Stimulated activated CD8-positive, alpha-beta memory T cell treated with anti-CD3 and anti-CD28 coated beads, Interleukin-12 subunit alpha, Interleukin-12 subunit beta, amount 100 ng/mL, for 24 hours (primary cell): ENCODE measurements around the gene ACSM6.
"Not testable (repeated sequence)": the region's sequence is repeated elsewhere in the genome, so short reads cannot be mapped to it uniquely, and the experiment has no call there.

Experiments
- DNase-seq: peaks from one replicate; pipeline ENCODE4 v3.0.0-alpha.2; 2020; ENCODE audit errors: extremely low read depth

Gene ACSM6, protein sequence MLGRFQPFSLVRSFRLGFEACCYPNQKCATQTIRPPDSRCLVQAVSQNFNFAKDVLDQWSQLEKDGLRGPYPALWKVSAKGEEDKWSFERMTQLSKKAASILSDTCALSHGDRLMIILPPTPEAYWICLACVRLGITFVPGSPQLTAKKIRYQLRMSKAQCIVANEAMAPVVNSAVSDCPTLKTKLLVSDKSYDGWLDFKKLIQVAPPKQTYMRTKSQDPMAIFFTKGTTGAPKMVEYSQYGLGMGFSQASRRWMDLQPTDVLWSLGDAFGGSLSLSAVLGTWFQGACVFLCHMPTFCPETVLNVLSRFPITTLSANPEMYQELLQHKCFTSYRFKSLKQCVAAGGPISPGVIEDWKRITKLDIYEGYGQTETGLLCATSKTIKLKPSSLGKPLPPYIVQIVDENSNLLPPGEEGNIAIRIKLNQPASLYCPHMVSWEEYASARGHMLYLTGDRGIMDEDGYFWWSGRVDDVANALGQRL

DNA sequence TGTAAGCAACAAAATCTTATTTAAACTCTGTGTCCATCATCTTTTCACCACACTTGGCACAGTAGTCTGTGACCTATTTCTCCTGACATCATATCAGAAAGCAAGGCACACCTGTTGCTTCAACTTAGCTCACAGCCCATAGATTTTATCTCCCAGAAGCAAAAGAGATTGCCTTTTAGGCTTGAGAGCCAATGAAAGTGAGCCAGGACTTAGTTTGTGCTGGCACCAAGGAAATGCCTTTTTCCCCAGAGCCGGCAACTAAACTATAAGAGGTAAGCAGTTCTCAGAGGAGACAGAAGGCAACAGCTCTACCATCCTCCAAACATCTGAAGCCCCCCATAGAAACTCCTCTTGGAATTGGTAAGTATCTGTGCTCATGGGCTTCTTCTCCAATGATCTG lies at the start of gene ACSM6:
Gene ACSM6, plus strand, starts transcription at position 295 of the 400 bp plus-strand sequence. CDS start 248 bp downstream, outside the sequence.
- no peak for DNase-seq

DNA sequence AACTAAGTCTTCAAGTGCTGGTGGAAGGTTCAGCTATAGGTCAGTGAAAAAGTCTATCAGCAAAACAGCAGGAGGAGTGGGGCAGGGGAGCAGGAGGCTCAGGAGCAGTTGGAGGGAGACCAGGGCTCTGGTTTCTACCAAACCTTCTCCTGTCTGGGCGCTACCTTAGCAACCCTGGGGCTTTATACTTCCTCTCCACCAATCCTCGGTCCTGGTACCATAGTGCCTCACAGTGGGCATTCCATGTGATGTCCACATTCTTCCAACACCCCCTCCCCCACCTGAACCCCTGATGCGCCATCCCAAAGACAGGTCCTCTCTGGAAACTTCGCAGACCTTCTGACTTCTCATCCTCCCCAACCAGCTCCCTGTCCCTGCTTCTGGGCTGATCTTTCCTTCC lies 25.3 kb upstream of the ACSM6 start:
- DNase-seq, result no peak

DNA sequence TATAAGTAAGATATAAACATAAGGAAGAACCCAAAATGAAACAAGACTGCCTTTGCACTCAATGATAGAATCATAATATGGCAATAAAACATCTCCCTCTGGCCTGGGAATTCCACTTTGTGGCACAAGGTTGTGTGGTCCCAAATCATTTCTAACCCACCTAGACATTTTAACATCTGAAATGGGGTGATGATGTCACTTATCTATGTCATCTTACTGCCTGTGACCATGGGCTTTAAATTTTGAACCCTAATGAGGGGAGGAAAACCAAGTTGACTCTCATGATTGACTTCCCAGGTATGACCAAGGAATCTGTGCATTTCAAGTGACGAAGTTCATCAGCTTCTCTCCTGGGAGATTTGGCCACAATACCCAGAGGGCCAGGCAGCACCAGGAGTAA lies 24.5 kb upstream of the ACSM6 start:
- DNase-seq, result no peak

DNA sequence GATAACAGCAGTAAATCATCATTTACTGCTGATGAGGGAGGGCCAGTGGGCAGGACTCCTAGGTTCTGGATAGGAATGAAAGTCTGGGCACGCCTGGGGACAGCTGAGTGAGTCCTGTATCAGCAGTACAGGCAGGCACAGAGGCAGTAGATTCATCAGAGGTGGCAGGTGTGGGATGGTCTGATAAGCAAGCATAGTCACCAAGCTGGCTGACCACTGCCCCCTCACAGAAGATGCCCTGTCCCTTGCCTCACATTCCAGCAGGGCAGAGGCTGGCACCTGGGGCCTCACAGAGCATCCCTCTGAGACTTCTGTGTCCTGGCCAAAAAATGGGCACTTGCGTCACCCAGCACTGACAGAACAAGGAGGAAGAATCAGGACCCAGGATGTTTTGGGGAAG lies 23.2 kb upstream of the ACSM6 start:
- DNase-seq, result no peak

DNA sequence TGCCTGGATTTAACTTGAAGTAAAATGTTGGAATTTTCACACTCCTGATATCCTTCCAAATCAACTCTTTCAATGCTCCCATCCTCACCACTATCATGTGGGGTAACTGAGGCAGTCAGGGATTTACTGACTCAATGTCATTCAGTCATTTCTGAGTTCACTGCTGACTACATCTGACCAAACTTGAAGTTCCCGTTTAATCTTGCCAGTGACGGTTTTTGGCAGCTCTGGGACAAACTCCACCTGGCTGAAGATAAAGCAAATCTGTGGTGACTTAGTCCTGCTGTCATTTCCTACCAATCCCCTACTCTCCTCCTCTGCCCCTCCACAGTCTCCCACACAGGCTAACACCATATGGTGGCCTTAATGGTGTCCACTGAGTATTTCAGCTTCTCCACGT lies 22.7 kb upstream of the ACSM6 start:
- no peak for DNase-seq

DNA sequence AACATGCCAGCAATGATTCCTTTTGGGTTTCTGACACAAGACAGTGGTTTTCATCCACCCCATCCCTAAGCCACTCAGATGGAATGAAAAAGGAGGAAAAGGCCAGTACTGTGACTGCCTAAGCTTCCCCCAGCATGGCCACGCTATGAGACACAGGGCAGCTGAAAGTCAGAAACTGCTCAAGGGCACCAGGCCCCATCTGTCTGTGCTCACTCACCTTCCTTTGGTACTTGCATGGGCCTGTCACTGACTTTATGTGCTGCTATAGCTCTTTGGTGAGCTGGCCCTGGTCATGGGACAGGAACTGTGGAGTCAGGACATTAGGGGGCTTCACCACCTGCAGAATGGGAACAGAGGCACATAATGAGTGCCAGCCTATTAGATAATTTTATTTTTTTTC lies 21.2 kb upstream of the ACSM6 start:
- no peak for DNase-seq

DNA sequence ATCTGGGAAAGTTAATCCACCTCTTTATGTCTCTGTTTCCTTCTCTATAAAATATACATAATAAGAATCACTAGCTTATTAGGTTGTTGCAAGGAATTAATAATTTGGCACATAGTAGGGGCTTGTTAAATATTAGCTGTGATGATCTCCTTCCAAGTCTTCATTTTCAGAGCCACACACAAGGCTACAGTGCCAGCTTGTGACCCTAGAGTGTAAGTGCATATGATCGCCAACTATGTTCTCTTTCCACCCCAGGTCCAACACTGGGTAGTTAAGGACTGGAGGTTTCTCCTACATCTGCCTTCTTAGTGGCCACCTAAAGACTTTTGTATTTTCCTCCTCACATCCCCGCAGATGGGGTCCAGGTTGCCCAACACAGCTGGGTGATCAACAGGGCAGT lies 17.9 kb upstream of the ACSM6 start:
- DNase-seq, result no peak

DNA sequence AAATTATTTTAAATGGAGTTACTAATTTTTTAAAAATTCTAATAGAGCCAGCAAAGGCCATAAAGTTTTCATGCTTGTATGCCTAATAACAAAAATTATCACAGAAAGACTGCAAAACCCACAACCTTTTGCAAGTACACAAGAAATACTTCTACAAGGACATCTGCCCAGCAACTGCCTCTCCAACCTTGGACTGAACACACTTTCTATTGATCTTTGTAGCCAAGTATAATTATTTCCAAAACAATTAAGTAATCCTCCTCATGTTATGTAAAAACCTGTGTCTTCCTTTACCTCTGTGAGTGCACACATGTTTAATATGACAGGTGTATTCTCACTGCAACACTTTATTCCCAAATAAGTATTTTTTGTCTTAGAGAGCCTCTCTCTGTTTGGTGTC lies 16.6 kb upstream of the ACSM6 start:
- no peak for DNase-seq

DNA sequence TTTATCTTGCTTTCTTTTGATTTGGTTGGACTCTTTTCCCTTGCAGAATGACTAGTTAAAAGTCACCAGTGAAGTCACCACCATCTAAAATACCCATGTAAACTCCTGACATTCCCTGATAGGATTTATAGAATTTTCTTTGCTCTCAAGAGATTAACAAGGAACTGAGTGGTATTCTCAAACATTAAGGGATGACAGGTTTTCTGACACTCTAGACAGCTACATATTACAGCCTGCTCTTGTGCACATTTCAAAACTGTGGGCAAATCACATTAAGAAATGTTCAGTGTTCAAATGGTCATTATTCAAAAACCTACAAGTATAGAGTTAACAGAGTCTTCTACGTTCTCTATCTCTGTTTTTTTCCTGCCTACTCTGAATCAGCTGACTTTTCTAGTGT lies 15.8 kb upstream of the ACSM6 start:
- DNase-seq, result no peak

DNA sequence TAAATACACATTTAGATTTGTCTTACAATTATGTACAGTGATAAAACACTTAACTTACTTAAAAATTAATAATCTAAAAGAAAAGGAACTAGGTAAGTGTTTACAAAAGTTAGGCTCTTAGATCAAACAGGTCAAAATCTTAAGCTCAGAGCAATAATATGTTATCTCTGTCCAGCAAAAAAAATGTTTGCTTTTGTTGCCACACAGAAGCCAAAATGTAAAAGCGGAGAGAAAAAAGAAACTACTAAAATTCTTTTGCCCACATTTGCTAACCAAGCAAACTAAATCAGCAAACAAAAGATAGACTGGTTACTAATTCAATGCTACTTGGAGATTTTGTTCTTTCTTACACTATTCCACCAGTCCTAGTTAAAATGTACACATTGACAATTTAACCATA lies 15.2 kb upstream of the ACSM6 start:
- no peak for DNase-seq

DNA sequence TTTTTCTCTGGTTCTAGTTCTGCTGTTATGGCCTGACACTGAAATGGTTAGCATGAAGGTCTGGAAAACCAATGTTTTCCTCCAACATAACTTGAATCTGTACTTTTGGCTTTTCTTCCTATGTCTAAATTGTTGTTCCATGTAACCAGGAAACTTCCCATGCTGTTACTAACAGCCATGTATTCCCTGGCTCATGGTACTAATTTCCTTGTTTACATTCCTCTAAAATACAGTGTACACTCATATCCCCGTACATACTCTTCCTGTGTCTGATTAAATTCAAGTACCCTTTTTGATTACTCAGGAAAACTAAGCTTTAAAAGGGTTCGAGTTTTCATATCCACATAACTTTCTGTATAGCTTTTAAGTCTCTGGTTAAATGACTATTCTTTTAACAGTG lies 12.3 kb upstream of the ACSM6 start:
- DNase-seq, result no peak

DNA sequence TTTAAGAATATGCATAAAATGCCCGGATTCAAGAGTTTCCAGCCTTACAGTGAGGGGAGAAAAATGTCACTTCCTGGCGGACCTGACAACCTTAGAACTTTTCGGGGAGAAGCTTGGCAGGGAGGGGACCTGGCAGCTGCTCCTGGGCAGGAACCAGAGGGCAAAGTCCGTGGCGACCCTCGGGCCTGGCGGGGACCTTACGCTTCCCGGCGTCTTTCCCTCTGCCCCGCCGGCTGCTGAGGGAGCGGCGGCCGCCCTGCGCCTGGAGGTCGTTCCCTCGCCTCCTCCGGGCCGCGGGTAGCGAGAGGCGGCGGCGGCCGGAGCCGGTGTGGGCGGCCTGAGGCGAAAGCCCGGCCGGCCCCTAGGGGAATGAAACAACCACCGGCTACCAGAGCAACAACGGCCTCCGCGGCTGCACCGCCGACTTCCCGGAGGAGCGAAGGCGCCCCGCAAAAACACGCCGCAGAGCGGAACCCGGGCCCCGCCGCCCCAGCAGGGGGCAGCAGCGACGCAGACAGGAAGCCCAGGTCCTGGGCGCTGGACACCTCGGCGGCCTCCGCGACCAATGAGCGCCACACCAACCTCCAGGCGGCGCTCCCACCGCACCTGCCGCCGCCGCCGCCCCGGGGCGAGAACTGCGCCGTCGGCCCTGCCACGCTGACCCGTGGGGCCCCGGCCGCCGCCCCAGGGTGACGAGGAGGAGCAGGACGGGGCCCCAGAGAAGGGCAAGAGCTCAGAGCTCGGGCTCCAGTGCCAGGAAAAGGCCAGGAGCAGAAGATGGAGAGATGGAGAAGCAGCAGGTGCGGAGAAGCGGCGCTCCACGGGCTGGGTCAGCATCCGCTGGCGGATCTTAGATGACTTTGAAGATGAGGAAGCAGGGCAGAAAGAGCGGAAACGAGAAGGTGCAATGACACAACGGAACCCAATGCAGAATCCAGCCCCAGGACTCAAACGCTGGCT lies 10.5 kb upstream of the ACSM6 start:
- peak; percentile 15 for DNase-seq

DNA sequence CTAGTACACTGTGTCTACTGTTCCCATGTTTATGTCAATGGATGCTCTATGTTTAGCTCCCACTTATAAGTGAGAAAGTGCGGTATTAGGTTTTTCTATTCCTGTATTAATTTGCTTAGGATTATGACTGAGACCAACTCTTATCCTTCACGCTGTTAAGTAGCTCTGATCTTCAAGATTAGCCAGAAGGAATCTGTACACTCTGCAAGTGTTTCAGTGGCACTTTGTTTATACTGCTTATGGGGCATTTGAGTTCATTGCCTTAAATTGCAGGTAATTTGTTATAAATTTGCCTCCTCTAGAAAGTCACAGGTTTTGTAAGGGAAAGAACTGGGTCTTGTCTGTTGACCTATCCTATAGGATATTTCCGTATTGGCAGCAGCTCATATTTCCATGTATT lies 6.4 kb upstream of the ACSM6 start:
- no peak for DNase-seq

DNA sequence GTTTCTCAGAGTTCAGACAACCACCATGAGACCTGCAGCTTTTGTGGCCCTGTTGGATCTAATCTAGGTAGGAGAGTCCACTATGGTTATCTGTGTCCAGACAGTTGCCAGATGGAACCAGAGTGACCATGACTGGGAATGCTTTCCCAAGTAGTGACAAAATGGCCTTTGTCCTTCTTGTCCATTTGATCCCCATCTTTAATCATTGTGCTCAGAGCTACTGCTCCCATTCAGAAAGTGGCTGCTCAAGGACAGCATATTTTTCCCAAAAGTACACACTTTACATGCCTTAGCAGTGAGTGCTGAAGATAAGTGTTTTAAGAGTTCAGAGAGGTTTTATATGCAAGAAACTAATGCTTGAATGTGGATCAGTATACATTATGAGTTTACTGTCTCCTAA lies 5.4 kb upstream of the ACSM6 start:
- no peak for DNase-seq

DNA sequence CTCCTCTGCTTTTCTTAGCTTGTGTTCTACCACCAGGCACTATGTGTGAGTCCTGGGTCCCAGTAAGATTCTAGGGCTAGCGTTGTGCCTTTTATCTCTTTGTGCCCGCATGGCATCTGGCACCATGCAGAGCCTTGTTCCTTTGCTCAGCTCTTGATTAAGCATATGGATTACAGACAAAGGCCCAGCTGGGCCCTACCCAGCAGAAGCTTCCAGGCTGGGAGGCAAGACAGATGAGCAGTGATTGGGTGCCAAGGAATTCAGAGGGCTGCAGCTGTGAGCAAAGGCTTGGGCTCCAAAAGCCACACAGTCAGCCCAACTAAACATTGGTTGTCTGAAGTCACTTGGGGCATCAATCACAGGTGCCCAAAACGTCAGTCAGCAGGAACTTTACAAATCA lies 2.0 kb downstream of the ACSM6 start:
- no peak for DNase-seq

DNA sequence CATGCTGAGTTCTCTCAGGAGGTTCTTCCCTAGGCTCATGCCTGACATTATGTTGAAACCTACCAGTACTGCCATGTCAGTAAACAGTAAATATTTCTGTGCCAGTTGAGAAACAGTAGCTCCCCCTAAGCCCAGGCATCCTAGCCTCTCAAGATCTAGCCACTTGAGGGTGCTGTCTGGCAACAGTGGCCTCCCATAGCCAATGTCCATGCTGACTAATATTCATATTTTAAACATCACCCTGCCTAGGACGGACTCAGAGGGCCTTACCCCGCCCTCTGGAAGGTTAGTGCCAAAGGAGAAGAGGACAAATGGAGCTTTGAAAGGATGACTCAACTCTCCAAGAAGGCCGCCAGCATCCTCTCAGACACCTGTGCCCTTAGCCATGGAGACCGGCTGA lies 7.7 kb downstream of the ACSM6 start:
- no peak for DNase-seq

DNA sequence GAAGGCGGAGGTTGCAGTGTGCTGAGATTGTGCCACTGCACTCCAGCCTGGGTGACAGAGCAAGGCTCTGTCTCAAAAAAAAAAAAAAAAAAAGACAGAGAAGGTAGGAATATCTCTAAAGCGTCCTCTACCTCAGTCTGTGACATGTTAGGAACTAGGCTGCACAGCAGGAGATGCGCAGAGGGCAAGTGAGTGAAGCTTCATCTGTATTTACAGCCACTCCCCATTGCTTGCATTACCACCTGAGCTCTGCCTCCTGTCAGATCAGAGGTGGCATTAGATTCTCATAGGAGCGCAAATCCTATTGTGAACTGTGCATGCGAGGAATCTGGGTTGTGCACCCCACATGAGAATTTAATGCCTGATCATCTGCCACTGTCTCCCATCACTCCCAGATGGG lies 8.8 kb downstream of the ACSM6 start:
- not testable (repeated sequence) for DNase-seq

DNA sequence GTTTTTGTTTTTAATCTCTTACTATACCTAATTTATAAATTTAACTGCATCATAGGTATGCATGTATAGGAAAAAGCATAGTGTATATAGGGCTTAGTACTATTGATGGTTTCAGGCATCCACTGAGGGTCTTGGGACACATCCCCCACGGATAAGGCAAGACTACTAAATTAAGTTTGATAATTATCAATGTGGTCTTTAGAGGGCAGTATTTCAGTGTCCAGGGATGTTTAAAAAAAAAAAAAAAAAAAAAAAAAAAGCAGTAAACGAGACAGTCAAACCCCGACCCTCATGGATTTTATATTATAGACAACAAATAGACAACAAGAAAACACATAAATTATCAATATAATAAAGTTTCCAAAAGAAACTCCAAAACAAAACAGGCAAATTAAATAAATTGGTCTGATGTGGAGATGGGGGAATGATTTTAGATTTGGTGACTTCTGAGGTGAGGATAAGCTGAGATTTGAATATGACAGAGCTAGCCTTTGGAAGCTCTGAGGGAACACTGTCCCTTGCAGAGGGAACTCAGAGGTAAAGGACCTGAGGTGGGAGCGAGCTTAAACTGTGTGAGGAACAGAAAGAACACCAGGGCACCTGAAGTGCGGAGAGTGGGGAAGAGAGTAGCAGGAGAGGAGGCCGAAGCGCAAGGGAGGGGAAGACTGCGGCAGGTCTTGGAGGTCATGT lies 14.8 kb downstream of the ACSM6 start:
- no peak for DNase-seq

DNA sequence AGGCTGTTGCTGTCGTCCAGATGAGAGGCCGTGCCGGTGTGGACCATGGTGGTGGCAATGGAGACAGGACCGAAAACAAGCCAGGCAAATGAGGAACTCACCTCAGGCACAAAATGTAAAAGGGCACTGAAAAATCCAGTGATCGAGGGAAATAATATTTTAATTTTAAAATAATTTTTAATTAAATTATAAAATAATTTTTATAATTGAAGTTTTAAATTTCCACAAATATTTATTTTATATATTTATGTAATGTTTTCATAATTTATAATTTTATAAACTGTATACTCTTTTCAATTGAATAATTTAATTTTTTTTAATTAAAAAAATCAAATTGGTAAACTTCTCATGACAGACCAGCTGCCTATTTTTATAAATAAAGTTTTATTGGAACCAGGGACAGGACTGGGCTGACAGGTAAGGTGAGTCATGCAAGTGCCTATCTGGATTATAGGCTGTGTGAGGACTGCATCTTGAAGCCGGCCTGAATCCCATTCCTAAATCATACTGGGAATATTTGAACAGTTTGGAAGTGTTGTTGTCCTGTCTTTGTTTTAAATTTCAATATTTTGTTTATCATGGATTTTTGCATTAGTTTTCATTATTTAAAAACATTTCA lies 15.6 kb downstream of the ACSM6 start:
- no peak for DNase-seq

DNA sequence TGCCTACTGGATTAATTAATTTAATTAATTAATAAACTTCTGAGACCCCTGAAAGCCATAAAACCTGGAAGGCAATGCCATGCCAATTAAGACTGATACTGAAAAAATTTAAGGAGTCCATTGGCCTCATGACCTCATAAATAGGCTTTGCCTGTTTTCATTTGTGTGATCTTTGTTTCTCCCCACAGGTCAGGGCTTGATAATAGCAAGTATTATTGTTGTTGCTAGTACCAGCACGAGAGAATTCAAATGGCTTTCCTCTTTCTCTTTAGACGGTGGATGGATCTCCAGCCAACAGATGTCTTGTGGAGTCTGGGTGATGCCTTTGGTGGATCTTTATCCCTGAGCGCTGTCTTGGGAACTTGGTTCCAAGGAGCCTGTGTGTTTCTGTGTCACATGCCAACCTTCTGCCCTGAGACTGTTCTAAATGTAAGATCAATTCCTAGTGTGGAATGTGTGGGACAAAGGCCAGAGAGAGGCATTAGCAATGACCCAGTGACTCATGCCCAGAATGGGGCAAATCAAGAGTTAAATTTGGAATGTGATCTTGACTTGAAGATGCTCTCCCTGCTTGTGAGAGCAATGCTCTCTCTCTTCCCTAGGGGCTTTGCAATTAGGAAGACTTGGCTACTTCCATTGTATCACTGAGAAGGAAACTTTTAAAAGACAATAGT lies 17.7 kb downstream of the ACSM6 start:
- DNase-seq, result no peak

DNA sequence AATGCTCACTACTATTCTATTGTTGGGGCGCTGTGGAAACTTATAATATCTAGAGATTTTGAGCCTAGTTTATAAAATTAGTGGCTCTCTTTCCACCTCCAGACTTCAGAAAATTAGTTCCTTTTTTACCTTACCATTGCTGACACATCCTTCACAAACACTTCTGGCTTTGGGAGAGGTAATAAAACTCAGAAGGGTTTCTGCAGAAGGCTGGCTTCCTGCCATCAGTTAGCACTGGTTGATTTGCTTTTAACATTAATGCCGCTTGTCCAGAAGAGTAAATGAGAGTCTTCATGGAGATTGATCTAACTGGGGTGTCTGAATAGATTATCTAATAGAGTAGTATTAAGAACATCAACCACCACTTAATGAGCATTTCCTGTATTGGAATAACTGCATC lies 20.3 kb downstream of the ACSM6 start:
- no peak for DNase-seq
